Suppressor macrophage treated with lipopolysaccharide for 1 hour (primary cell): ENCODE data around the gene SLC6A18.
"Not testable (repeated sequence)": the region's sequence is repeated elsewhere in the genome, so short reads cannot be mapped to it uniquely, and the experiment has no call there.

Experiments used
- DNase-seq, 3 donors: peaks; one replicate each; pipeline ENCODE4 v3.0.0-alpha.2; 2020 to 2022

SLC6A18 gene

DNA sequence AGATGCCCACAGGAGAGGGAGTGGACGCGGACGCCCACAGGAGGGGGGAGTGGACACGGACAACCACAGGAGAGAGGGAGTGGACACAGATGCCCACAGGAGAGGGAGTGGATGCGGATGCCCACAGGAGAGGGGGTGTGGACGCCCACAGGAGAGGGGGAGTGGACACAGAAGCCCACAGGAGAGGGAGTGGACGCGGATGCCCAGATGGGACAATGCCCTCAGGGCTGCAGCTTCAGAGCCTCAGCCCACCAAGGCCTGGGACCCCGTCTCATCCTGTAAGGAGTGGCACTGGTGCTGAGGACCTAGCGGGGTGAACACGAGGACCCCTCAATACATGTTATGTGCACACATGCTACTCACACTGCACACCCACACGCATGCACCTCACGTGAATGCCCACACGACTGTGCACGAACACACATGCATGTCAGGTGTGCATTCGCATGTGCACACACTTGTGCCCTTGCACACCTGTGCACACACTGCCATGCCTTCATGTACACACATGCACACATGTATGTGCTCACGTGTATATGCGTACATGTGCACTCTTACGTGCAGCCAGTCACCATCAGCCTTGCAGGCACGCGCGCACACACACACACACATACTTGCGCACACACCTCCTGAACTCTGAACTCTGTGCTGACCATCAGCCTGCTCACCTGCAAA is 34.8 kb downstream of the SLC6A18 start:
- no peak for DNase-seq

DNA sequence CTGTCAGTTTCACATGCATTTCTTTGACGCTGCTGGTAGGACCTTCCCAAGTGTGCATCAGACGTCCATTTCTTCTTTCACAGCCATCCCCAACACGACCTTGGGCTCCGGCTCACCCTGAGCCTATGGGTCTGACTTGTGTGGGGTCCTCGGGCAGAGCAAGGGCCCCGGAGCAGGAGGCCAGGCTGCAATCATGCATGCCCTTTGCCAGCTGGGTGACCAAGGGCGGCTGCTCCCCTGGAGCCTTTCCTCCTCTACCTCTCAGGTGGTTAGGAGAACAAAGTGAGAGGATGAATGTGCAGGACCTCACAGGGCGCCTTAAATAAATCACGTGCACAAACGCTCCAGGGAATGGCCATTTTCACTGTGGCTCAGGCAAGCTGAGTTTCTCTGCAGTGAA is 36.5 kb downstream of the SLC6A18 start:
- DNase-seq, result no peak

DNA sequence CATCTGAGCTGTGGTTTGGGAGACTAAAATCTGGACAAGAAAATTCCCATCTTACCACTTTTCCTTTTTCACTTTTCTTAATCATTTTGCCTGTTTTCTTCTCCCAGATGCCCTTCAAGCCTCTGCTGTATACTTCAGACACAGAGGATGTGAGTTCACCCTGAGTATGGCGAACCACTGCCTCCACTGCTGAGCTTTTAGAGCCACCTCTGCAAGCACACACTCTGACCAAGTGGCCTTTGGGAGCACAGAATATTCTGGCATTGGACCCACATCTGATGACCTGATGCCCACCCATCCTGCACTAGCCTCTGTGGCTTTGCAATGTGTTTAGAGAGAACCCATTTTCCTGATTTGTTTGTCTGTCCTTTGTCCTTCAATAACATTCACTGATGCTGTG is 37.2 kb downstream of the SLC6A18 start:
- DNase-seq, result no peak

DNA sequence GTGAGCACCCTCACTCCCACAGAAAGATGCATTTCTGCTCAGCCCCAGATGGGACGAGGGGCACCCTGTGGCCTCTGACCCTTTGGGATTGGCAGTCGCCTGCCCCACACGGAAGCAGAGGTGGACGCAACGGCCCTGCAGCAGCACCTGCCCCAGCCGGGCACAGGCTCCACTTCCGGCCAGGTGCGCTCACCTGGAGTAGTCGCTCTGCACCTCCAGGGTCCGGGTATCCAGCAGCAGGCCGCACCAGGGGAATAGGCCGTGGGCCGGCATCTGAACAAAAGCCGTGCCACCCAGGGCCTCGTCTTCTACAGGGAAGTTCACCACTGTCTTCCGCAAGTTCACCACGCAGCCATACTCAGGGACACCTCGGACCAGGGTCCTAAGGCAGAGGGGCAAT is 39.0 kb downstream of the SLC6A18 start:
- DNase-seq, result no peak

DNA sequence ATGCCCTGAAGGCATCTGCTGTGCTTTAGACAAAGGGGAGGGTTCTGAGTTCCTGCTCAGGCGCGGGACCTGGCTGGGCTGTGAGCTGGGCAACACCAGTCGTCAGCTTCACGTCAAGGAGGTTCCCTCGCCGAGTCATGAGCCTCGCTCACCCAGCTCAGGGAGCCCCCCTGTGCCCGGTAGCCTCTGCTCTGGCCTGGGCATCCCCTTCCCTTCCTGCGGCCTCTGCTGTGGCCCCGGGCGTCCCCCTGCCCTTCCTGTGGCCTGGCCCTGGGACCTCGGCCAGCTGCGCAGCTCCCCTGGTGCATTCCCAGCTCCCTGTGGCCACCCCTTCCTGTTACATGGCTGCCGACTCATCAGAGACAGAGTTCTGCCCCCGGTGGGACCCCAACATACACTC is 39.8 kb downstream of the SLC6A18 start:
- DNase-seq, result no peak

DNA sequence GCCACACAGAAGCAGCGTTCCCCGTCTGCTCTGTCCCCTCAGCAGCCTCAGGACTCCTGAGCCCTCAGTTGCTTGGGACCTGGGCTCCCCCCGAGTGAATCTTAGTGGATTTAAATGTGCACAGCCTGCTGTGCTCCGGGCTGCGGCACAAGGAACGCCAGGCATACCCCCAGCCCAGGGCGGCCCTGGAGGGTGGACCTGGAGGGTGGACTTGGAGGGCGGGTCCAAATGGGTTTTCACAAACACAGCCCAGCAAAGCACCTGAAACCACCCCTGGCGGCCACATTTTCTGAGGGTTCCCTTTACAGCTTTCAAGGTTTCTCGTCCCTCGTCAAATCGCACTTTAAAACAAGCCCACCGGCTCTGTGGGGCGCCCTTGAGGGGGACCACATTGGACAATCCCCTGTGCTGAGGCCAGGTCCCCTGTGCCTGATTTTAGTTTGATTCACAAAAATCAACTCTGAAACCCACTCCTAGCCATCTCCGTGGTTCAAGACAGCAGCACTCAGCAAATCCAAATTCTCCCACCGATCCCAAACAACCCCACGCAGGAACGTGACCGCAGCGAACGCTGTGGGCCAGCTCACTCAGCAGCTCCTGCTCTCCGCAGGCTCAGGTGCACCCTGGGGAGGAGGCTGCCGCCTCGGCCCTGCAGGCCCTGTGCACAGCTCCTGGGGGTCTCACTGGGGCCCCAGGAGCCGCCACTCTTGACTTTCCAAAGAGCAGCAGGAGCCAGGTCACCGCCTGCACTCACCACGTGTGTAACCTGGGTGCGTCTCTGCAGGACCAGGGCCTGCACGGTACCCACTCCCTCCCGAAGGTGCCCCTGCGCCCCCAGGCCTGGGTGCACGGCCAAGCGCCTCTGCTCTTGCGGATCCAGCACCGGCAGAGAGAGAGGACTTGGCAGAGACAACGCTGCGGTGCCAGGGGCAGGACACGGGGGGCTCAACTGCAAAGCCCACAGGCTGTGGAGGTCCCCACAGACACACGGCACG is 40.6 kb downstream of the SLC6A18 start:
- DNase-seq, result no peak

DNA sequence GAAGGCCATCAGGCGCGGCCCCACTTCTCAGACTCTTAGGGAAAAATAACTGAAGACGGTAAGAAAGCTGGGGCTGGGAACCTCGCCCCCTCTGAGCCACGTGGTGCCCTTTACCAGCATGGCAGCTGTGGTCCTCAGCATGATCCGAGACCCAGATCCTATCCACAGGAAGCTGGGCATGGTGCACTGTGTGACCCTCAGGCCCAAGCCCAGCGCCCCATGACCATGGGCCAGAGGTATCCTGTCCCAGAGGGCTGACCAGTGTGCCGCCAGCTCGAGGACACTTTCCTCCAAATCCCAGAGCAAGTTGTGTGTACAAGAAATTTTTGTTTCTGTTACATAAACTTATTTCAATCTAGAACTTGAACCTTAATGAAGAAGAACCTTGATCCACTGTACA is 41.6 kb downstream of the SLC6A18 start:
- DNase-seq, result no peak

DNA sequence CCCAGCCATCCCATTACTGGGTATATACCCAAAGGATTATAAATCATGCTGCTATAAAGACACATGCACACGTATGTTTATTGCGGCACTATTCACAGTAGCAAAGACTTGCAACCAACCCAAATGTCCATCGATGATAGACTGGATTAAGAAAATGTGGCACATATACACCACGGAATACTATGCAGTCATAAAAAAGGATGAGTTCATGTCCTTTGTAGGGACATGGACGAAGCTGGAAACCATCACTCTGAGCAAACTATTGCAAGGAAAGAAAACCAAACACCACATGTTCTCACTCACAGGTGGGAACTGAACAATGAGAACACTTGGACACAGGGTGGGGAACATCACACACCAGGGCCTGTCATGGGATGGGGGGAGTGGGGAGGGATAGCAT is 42.3 kb downstream of the SLC6A18 start:
- DNase-seq, result not testable (repeated sequence)

DNA sequence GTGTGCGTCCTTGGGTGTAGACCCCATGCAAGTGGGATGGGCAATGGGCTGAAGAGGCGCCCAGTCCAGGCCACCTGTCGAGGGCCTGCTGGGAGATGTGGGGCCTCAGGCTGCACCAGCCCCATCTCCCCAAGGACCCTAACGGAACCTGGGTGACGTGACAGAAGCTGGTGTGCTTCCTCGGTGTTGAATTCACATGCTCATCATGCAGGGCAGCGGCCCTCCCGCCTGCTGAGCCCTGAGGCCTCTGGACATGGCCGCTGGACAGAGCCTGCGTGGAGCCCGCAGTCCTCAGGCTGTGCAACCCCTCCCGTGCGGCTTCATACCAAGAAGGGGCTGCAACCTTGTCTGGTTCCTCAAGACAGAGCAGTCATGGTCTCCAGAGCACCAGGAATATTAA is 42.9 kb downstream of the SLC6A18 start:
- DNase-seq, result no peak

DNA sequence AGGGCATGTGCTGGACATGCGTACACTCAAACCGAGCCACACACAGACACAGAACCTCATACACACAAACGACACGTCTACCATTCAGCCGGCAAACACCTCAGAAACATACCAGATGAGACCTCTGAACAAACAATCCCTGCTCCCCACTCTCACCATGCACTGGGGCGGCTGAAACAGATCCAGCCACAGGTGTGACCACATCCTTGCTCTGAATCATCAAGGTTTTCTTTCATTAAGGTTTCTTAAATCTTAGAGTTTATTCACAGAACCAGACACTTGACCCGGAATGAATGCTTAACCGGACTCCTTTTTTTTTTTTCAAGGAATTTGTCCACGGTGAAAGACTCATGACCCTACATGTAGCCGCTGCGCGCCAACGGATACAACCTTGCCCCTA is 43.5 kb downstream of the SLC6A18 start:
- DNase-seq, result no peak

DNA sequence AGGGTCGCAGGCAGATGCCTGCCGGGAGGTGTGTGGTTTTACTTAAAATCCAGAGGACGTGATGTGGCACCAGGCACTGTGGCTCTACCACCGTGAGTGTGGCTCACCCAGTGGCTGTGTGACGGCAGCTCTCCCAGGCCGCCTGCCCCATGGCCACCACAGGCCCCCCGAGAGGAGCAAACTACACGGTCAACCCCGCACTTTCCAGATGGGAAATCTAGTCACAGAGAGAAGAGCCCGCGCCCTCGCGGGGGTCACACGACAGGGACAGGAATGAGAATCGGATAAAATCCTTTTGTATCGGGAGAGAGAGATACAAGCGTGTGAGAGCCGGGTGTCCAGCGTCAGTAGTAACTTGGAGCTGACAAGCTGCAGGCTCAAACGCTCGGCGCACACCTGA is 45.2 kb downstream of the SLC6A18 start:
- no peak for DNase-seq

DNA sequence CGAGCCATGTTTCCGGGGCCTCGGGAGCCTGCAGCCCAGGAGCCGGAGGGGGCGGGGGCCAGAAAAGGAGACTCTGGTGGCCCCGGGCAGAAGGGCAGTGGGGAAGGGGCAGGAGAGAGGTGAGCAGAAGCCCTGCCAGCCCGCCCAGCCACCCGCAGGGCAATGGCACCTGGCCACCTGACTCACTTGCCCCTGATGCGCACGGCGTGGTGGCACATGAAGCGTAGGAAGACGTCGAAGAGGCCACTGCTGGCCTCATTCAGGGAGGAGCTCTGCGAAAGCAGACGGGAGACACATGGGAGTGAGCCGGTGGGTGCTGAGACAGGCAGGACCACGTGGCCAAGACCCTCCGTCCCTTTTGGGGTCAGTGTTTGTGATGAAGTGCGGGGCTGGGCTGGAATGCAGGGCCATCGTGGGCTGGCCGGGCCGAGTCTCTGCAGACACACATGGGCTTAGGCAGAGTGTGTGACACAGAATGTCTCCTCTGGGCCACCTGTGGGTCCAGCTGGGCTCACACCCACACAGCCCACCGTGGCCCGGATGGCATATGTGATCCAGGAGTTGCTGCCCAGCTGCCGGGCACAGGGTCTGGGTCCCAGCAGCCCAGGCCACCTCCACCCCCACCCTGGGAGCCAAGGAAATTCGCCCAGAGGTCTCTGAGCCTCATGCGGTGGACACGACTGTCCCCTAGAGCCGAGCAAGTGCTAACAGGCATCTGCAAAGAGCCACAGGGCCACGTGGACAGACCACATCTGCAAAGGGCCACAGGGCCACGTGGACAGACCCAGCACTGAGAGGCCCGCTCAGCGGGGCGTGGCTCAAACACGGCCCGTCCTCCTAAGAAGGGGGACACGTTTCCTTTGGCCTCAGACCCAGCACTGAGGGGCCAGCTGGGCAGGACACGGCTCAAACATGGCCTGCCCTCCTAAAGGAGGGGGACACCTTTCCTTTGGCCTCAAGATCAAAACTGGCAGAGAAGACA is 46.0 kb downstream of the SLC6A18 start:
- no peak for DNase-seq

DNA sequence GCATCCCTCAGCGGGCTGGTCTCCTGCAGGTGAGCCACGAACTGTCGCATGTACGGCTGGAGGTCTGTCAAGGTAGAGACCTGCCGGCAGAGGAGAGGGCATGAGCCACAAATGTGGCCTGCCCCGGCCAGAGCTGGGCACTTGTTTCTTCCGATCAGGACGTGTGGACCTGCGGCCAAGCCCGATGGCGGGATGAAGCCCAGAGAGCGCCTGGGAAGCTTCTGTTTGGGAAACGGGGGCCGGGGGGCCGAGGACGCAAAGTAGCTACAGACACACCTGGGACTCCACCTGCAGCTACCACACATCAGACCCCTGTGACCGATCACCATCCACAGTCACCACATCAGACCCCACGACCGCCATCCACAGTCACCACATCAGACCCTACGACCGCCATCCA is 47.0 kb downstream of the SLC6A18 start:
- no peak for DNase-seq

DNA sequence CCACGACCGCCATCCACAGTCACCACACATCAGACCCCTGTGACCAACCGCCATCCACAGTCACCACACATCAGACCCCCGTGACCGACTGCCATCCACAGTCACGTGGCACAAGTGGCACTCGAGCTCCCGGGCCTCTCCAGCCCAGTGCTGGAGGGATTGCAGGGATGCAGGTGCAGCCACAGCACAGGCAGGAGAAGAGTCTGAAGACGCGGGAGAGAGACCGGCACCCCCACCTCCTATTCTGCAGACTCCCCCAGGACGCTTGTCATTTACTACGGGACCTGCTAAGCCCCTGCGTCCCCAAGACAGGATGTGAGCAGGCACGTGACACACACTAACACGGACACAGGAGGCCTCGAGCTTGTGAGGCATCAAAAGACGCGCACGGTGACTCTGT is 48.6 kb downstream of the SLC6A18 start:
- no peak for DNase-seq

DNA sequence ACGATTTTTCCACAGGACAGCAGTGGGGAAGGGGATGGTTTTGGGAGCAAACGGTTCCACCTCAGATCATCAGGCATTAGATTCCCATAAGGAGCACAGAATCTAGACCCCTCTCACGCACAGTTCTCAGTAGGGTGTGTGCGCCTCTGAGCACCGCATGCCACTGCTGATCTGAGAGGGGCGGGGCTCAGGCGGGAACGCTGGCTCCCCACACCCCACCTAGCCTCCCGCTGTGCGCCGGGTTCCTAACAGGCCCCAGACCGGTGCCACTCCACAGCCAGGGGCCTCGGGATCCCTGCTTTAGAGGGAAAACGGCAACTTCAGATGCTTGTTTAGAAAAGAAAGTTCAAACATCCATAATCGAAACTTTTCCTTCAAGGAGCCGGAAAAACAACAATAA is 49.3 kb downstream of the SLC6A18 start:
- no peak for DNase-seq

DNA sequence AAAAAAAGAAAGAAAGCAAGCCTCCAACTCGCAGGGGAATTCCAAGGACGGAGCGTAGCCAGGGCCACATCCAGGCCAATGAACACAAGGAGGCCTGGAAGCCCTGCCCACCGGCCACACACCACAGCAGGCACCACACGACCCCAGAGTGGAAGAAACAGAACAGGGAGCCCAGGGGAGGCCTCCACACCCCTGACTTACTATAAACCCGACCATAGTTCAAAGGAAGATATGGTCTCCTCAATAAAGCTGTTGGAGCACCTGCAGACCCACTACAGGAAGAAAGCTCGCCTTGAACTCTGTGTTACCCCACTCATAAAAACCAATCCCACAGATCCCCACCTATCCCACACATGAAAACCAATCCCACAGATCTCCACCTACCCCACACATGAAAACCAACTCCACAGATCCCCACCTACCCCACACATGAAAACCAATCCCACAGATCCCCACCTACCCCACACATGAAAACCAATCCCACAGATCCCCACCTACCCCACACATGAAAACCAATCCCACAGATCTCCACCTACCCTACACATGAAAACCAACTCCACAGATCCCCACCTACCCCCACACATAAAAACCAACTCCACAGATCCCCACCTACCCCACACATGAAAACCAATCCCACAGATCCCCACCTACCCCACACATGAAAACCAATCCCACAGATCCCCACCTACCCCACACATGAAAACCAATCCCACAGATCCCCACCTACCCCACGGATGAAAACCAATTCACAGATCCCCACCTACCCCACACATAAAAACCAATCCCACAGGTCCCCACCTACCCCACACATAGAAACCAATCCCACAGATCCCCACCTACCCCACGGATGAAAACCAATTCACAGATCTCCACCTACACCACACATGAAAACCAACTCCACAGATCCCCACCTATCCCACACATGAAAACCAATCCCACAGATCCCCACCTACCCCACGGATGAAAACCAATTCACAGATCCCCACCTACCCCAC is 50.5 kb downstream of the SLC6A18 start:
- not testable (repeated sequence) for DNase-seq

DNA sequence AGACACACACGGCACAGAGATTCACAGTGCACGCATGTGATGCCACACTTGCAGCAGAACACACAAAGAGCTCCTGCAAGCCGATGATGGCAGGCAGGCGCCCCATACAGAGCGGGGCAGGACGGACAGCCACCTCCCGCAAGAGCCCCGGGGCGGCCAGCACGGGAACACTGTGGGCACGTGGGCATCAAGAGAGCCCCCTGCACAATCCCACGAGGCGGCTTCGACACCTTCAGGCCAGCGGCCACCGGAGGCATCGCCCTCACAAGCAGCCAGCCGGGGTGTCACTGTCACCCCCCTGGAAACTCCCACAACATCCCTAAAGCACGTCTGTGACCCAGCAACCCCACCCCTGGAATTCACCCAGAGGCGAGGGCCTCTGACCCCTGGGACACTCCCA is 51.7 kb downstream of the SLC6A18 start:
- no peak for DNase-seq

DNA sequence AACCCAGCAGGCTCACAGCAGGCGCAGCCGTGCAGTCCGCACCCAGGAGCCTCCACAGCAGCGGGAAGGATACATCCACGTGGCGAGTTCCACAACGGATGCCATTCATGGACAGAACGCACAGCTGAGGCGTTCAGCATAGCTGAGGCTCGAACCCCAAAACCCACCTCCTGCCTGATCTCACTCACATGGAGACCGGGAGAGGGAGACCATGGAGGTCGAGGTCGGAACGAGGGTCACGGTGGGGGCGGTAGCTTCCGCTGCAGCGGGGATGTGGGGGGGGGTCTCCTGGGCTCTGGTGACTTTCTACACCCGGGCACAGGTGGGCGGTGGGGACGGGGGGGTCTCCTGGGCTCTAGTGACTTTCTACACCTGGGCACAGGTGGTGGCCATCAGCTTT is 52.1 kb downstream of the SLC6A18 start:
- DNase-seq, result no peak

DNA sequence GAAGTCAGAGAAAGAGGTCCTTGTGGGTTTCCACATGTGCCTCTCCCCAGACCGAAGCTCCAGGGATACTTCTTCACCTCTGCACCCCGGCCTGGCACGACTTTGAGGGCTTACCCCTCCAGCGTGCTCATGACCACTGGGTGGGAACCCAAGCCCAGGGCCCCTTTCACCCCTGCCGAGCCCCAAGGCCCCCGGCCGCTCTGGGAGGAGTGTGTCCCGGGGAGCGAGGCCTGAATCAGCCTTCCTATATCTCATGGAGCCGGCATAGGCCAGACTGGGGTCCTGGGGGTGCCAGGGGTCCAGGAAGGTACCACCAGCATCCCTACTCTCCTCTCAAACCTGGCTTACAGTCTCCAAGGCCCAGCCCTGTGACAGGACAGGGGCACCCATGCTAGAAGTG is 52.6 kb downstream of the SLC6A18 start:
- no peak for DNase-seq

DNA sequence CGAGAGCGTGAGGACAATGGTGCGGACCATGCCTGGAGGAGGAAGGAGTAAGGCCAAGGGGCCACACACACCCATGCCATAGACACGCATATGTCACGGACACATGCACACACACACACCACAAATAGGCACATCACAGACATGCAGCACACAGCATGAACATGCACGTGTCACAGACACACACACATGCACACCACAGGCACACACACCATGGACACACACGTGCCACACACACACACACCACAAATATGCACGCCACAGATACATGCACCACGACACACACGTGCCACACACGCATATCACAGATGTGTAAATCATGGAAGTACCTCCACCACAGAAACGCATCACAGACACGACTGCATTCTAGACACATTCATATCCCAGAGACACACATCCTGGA is 53.0 kb downstream of the SLC6A18 start:
- no peak for DNase-seq

DNA sequence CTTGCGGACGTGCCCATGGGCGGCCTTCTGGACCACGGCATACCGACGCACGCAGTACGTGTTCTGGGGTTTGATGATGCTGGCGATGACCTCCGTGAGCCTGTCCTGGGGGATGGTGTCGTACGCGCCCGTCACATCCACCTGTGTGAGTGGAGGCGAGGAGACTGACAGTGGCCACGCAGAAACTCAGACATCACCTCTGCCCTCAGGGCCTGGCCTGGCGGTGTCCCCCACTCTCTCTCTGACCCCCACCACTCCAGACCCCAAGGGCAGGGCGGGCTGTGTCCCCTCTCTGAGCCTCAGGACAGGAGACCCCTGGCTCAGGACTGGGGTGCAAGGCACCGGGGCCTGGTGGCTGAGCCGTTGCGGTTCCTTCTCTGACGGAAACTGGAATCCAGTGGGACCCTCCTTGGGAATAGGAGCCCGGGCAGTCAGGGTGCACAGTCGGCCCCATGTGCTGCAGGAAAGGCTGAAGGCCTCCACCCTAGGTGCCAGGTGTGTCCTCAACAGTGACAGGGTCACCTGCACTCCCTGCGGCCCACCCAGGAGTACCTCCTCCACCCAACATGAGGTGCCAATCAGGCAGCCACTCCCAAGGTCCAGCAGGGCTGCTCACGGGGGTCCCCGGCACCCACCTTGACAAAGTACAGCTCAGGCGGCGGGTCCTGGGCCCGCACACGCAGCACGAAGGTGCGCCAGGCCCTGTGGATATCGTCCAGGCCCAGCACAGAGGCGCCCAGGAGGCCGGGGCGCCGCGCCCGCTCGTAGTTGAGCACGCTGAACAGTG is 53.7 kb downstream of the SLC6A18 start:
- DNase-seq, result no peak
